Parathyroid adenoma (tissue), 2 donors: ENCODE data around the gene GCC1.

Experiments
- H2AFZ ChIP-seq: fragments of 300-600 bp; sonication (generic); one replicate; pipeline ENCODE4 v1.7.0; 2017; ENCODE audit warnings: antibody characterized with exemption, mild to moderate bottlenecking
- H3K27ac ChIP-seq: fragments of 300-600 bp; sonication (generic); one replicate; pipeline ENCODE4 v1.7.0; 2017
- H3K27me3 ChIP-seq: fragments of 300-600 bp; sonication (generic); one replicate; pipeline ENCODE4 v1.7.0; 2017; ENCODE audit warnings: low read length; ENCODE audit not compliant: control insufficient read depth, insufficient read depth
- H3K36me3 ChIP-seq: fragments of 300-600 bp; sonication (generic); one replicate; pipeline ENCODE4 v1.7.0; 2017; ENCODE audit warnings: low read length; ENCODE audit not compliant: control insufficient read depth, insufficient read depth
- H3K4me1 ChIP-seq: fragments of 300-600 bp; sonication (generic); one replicate; pipeline ENCODE4 v1.7.0; 2017; ENCODE audit warnings: control low read depth
- H3K4me2 ChIP-seq: fragments of 300-600 bp; sonication (generic); one replicate; pipeline ENCODE4 v1.7.0; 2017; ENCODE audit warnings: low read length
- H3K4me3 ChIP-seq: fragments of 300-600 bp; sonication (generic); one replicate; pipeline ENCODE4 v1.7.0; 2017; ENCODE audit warnings: low read depth, low read length
- H3K79me2 ChIP-seq: fragments of 300-600 bp; sonication (generic); one replicate; pipeline ENCODE4 v1.7.0; 2017; ENCODE audit warnings: control low read depth
- H3K9ac ChIP-seq: fragments of 300-600 bp; sonication (generic); one replicate; pipeline ENCODE4 v1.7.0; 2017; ENCODE audit warnings: mild to moderate bottlenecking
- H3K9me3 ChIP-seq: fragments of 300-600 bp; sonication (generic); one replicate; pipeline ENCODE4 v1.7.0; 2017; ENCODE audit warnings: low read length; ENCODE audit not compliant: control insufficient read depth
- TF ChIP-seq, protein P1 (sequence below): fragments of 300-600 bp; sonication (generic); IDR thresholded peaks from one replicate; pipeline ENCODE4 v1.7.0; 2017; ENCODE audit warnings: antibody characterized with exemption, mild to moderate bottlenecking
- donor health status: primary hyperparathyroidism.

The GCC1 gene, protein sequence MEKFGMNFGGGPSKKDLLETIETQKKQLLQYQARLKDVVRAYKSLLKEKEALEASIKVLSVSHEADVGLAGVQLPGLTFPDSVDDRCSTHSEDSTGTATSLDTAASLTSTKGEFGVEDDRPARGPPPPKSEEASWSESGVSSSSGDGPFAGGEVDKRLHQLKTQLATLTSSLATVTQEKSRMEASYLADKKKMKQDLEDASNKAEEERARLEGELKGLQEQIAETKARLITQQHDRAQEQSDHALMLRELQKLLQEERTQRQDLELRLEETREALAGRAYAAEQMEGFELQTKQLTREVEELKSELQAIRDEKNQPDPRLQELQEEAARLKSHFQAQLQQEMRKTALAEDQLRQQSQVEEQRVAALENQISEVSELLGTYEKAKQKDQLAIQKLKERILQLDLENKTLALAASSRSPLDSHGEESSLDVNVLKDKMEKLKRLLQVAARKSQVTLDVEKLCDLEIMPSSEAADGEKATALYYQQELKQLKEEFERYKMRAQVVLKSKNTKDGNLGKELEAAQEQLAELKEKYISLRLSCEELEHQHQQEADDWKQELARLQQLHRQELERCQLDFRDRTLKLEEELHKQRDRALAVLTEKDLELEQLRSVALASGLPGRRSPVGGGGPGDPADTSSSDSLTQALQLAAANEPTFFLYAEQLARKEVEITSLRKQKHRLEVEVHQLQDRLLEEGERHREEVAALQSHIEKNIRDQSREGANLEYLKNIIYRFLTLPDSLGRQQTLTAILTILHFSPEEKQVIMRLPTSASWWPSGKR

DNA sequence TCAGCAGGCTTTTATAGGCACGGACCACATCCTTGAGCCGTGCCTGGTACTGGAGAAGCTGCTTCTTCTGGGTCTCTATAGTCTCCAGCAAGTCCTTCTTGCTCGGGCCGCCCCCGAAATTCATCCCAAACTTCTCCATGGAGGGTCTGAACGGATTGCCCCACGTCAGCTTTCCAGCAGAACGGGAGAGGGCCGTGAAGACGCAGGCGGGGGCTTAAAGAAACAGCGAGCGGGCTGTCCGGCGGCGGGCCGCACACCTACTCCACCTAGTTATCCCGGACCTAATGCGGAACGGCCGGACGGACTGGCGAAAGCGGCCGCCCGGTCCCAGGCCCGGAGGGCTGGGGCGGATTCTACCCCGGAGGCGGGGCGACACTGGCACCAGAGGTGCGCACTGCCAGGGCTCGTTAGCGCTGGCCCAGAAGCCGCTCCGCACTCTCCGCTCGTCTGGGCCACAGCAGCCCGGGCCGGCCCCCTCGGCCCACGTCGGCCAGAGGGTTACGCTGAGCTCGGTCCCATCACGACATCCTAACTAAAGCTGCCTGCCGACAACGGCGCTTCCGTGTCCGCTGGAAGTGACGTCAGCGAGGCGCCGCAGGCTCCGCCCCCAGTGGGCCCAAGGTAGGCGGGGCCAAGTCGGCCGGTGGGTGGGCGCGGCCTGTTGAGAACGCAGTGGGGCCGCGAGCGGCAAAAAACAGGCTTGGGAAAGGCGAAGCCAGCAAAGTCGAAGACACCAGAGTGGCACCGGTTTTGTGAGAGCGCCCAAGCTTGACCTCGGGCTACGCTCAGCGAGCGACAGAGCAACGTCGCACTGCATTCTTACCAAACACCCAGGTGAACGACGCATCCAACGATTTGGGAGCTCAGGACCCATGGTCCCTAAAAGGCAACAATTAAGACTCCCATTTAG, at the start of gene GCC1:
Gene GCC1, minus strand, starts transcription at position 553 of the 910 bp plus-strand sequence. Its CDS starts 414 bp downstream, at position 139.
- TF ChIP-seq, protein P1, sequence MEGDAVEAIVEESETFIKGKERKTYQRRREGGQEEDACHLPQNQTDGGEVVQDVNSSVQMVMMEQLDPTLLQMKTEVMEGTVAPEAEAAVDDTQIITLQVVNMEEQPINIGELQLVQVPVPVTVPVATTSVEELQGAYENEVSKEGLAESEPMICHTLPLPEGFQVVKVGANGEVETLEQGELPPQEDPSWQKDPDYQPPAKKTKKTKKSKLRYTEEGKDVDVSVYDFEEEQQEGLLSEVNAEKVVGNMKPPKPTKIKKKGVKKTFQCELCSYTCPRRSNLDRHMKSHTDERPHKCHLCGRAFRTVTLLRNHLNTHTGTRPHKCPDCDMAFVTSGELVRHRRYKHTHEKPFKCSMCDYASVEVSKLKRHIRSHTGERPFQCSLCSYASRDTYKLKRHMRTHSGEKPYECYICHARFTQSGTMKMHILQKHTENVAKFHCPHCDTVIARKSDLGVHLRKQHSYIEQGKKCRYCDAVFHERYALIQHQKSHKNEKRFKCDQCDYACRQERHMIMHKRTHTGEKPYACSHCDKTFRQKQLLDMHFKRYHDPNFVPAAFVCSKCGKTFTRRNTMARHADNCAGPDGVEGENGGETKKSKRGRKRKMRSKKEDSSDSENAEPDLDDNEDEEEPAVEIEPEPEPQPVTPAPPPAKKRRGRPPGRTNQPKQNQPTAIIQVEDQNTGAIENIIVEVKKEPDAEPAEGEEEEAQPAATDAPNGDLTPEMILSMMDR, result no peak
- H3K9ac ChIP-seq, result peak within 1 kb of the TSS; percentile 55
- H3K79me2 ChIP-seq, result peaks cover 14% of the 10 kb centered on the region
- H3K4me1 ChIP-seq, result peaks cover 6% of the 10 kb centered on the region
- peak within 1 kb of the TSS; percentile 77 for H2AFZ ChIP-seq
- peak within 1 kb of the TSS; percentile 89 for H3K4me3 ChIP-seq
- H3K27me3 ChIP-seq, result no peaks in the 10 kb centered on the region
- H3K27ac ChIP-seq, result peak within 1 kb of the TSS; percentile 83
- peak within 1 kb of the TSS; percentile 97 for H3K4me2 ChIP-seq
- no peaks in the 10 kb centered on the region for H3K36me3 ChIP-seq
- no peaks in the 10 kb centered on the region for H3K9me3 ChIP-seq

- no peaks in the 10 kb centered on the region for H3K79me2 ChIP-seq
- H3K27ac ChIP-seq, result no peak overlapping the region
- H3K4me1 ChIP-seq, result no peaks in the 10 kb centered on the region
- H3K27me3 ChIP-seq, result no peaks in the 10 kb centered on the region
- H3K9me3 ChIP-seq, result no peaks in the 10 kb centered on the region
- no peaks in the 10 kb centered on the region for H3K36me3 ChIP-seq
- no peak overlapping the region for H2AFZ ChIP-seq
- no peak overlapping the region for H3K4me2 ChIP-seq
- H3K4me3 ChIP-seq, result no peak overlapping the region
- no peak overlapping the region for H3K9ac ChIP-seq
- TF ChIP-seq, protein P1, result no peak
Observed at GRCh38 chr7:127632276-127632910, 47.0 kb upstream of the GCC1 start.

DNA sequence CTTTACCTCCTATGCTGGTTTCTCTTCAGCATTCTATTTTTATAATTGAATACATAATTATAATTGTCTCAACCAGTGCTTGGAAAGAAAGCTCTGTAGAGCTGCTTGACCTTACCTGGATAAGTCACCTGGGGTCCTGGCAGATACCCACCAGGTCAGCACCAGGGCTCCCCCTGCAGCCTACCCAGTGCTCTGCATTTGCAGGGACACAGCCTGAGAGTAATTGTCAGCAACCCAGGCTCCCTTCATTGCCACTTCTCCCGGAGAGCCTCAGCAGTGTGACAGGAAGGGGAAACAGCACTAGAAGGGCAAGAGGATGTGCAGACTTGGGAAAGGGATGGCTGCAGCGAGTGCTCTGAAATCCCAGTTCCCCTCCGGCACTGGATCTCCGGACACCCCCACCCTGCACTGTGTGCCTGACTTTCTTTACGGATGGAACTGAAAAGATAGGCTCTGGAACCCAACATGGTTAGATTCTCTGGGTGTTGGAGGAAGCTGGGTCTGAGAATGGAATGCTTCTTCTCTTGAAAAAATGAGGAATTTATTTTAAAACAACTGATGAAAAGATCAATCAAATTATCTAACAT, 44.0 kb upstream of the GCC1 start:
- Histone ChIP-seq H3K4me1 (no peaks in the 10 kb centered on the region), H3K27ac (no peak overlapping the region), H3K4me3 (no peak overlapping the region), H3K4me2 (no peak overlapping the region), H3K36me3 (no peaks in the 10 kb centered on the region), H3K9ac (no peak overlapping the region), H3K79me2 (no peaks in the 10 kb centered on the region), H2AFZ (peak overlapping the region; percentile 49), H3K9me3 (no peaks in the 10 kb centered on the region), H3K27me3 (no peaks in the 10 kb centered on the region)
- TF ChIP-seq, protein P1, result peak; percentile 55

GRCh38 chr7:127628445-127628844, 43.0 kb upstream of the GCC1 start:
- TF ChIP-seq, protein P1, result no peak
- H3K4me3 ChIP-seq, result no peak overlapping the region
- H3K9ac ChIP-seq, result no peak overlapping the region
- no peaks in the 10 kb centered on the region for H3K79me2 ChIP-seq
- H3K27me3 ChIP-seq, result no peaks in the 10 kb centered on the region
- no peaks in the 10 kb centered on the region for H3K9me3 ChIP-seq
- peak overlapping the region; percentile 8 for H2AFZ ChIP-seq
- no peak overlapping the region for H3K27ac ChIP-seq
- H3K4me1 ChIP-seq, result no peaks in the 10 kb centered on the region
- H3K4me2 ChIP-seq, result no peak overlapping the region
- H3K36me3 ChIP-seq, result no peaks in the 10 kb centered on the region
